Natural killer cell (primary cell): ENCODE results near the gene FLACC1. TPM values are rescaled to one million over a fixed set of nuclear protein-coding genes. Genes with fewer than 3 reads are reported as not detected.
A peak's percentile ranks its signal among the peaks of the same experiment; 100 is the strongest.
"Not testable (repeated sequence)": the region's sequence is repeated elsewhere in the genome, so short reads cannot be mapped to it uniquely, and the experiment has no call there.

Experiments
- ATAC-seq, 3 donors: fragments of 150-1000 bp in 2 of 3; fragments of 200-7000 bp in 1 of 3; cut with Tn5 transposase; 1 replicate in 1 of 3; 2 replicates in 2 of 3; pipeline ENCODE4 v1.10.0; 2021; ENCODE audit warnings: mild to moderate bottlenecking in 2 of 3, moderate library complexity in 2 of 3
- DNase-seq, 2 donors: peaks; one replicate each; pipeline versions ENCODE4 v3.0.0 to v3.0.0-alpha.2; 2013 to 2021; ENCODE audit warnings: mixed read lengths in 1 of 2
- H3K27ac ChIP-seq: one replicate; pipeline ENCODE4 v1.5.1; 2013; ENCODE audit warnings: mild to moderate bottlenecking, low read length
- H3K27me3 ChIP-seq: one replicate; pipeline ENCODE4 v1.6.1; 2013; ENCODE audit warnings: low read length; ENCODE audit not compliant: control insufficient read depth, insufficient read depth
- H3K36me3 ChIP-seq: one replicate; pipeline ENCODE4 v1.6.1; 2013; ENCODE audit warnings: low read length; ENCODE audit not compliant: control insufficient read depth, insufficient read depth
- H3K4me1 ChIP-seq: one replicate; pipeline ENCODE4 v1.6.1; 2013; ENCODE audit warnings: low read length; ENCODE audit not compliant: control insufficient read depth, insufficient read depth
- H3K4me3 ChIP-seq: one replicate; pipeline ENCODE4 v1.5.1; 2013; ENCODE audit warnings: low read length
- H3K9me3 ChIP-seq: one replicate; pipeline ENCODE4 v1.6.1; 2013; ENCODE audit warnings: low read length; ENCODE audit not compliant: control insufficient read depth, insufficient read depth
- H3K27ac Mint-ChIP-seq, 2 donors: one replicate each; pipeline ENCODE4 v1.8.0; 2022; ENCODE audit warnings: mild to moderate bottlenecking in 2 of 2, mixed read lengths in 2 of 2, moderate library complexity in 1 of 2
- H3K27me3 Mint-ChIP-seq, 2 donors: one replicate each; pipeline ENCODE4 v1.8.0; 2022; ENCODE audit warnings: low read depth in 2 of 2, mixed read lengths in 2 of 2
- H3K36me3 Mint-ChIP-seq: one replicate; pipeline ENCODE4 v1.8.0; 2022; ENCODE audit warnings: mixed read lengths
- H3K4me1 Mint-ChIP-seq, 2 donors: one replicate each; pipeline ENCODE4 v1.8.0; 2022; ENCODE audit warnings: mixed read lengths in 2 of 2
- H3K4me3 Mint-ChIP-seq: one replicate; pipeline ENCODE4 v1.8.0; 2022; ENCODE audit warnings: mild to moderate bottlenecking, moderate library complexity, mixed read lengths
- H3K9me3 Mint-ChIP-seq, 2 donors: one replicate each; pipeline ENCODE4 v1.8.0; 2022; ENCODE audit warnings: mixed read lengths in 2 of 2
- WGBS: methylation state at CpG from one replicate; pipeline ENCODE4 v1.1.7; 2013; ENCODE audit warnings: missing lambda C conversion rate; ENCODE audit not compliant: insufficient coverage; 5-methylcytosine and 5-hydroxymethylcytosine counted together
- intact Hi-C: fragments of 100-400 bp; cut with micrococcal nuclease; formaldehyde crosslinking; loops from one replicate; pipeline ENCODE4 v1.14.2; 2022
- total RNA-seq, 4 donors: library from RNA; stranded (reverse); fragments of 120-200 nt in 1 of 4; gene quantifications; one replicate each; pipeline versions ENCODE4 v1.2.3 to v1.2.4, GENCODE V29; 2013 to 2022
- TF ChIP-seq, protein P1 (sequence below): fragments of 200-600 bp; IDR thresholded peaks from one replicate; pipeline ENCODE4 v1.8.0; 2022; ENCODE audit warnings: antibody characterized with exemption

FLACC1 gene
- total RNA-seq, 3 donors from 2014 or later (not counting 1 experiment from before 2014, with no cell fraction given) = 5.2 to 7.0 (median 6.8) TPM

DNA sequence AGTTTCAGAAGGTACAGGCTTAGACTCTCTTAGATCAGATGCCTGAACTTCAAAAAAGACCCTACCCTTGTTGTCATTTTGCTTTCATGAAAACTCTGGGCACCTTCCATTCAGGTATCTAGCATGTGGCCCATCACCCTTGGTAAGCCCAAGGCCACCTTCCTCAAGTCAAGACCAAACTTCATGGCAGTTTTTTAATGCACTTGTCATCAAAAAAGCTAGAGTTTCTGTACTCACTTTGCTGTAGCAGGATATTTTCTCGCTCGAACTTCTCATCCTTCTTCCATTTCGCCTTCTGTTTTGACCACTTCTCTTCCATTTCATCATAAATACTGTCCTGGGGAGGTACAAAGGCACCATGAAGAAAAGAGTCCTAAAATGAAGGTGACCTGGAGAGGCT is 48.2 kb downstream of the FLACC1 start:
- intact Hi-C loops = no loop called here

DNA sequence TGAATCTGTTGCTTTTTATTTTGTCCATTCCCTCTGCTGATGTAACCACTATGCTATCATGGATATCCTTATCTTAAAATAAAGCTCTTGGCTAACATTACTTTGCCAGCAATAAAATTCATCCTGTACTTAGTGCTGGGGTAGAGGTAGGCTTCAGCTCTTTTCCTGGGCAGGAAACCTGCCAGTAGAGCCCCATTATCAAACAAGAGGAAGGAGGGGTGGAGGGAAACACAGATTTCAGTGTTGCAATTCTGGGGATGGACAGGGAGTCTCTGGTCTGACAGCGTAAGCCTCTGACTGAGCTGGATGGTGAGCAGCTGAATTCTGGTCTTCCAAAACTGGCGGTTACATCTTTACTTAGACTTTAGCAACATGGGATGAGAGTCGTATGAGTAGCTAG is 49.3 kb downstream of the FLACC1 start:
- H3K36me3 Mint-ChIP-seq = peaks cover 58% of the 10 kb centered on the region
- no peak overlapping the region for H3K4me3 Mint-ChIP-seq
- Histone ChIP-seq H3K4me3 (no peak overlapping the region), H3K27me3 (no peaks in the 10 kb centered on the region), H3K36me3 (no peaks in the 10 kb centered on the region), H3K27ac (no peak overlapping the region), H3K9me3 (peaks cover 7% of the 10 kb centered on the region), H3K4me1 (no peaks in the 10 kb centered on the region)
- ATAC-seq (no peak), DNase-seq (no peak)
- no peak overlapping the region for H3K27ac Mint-ChIP-seq
- 97% methylated on average over 3 of the region's 3 CpGs for WGBS
- H3K4me1 Mint-ChIP-seq = no peaks in the 10 kb centered on the region
- intact Hi-C loops = no loop called here
- no peaks in the 10 kb centered on the region for H3K27me3 Mint-ChIP-seq
- TF ChIP-seq, protein P1, sequence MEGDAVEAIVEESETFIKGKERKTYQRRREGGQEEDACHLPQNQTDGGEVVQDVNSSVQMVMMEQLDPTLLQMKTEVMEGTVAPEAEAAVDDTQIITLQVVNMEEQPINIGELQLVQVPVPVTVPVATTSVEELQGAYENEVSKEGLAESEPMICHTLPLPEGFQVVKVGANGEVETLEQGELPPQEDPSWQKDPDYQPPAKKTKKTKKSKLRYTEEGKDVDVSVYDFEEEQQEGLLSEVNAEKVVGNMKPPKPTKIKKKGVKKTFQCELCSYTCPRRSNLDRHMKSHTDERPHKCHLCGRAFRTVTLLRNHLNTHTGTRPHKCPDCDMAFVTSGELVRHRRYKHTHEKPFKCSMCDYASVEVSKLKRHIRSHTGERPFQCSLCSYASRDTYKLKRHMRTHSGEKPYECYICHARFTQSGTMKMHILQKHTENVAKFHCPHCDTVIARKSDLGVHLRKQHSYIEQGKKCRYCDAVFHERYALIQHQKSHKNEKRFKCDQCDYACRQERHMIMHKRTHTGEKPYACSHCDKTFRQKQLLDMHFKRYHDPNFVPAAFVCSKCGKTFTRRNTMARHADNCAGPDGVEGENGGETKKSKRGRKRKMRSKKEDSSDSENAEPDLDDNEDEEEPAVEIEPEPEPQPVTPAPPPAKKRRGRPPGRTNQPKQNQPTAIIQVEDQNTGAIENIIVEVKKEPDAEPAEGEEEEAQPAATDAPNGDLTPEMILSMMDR = no peak
- peaks cover under 1 to 1% of the 10 kb centered on the region in 2 donors for H3K9me3 Mint-ChIP-seq

More for the DNA sequence above, 48.2 kb downstream of the FLACC1 start:
- H3K27ac Mint-ChIP-seq = no peak overlapping the region
- H3K27me3 Mint-ChIP-seq = no peaks in the 10 kb centered on the region
- no peaks in the 10 kb centered on the region for H3K4me1 Mint-ChIP-seq
- peaks cover 53% of the 10 kb centered on the region for H3K36me3 Mint-ChIP-seq
- DNase-seq (no peak), ATAC-seq (no peak)
- Histone ChIP-seq H3K36me3 (no peaks in the 10 kb centered on the region), H3K4me3 (no peak overlapping the region), H3K9me3 (peaks cover 11% of the 10 kb centered on the region), H3K4me1 (no peaks in the 10 kb centered on the region), H3K27me3 (no peaks in the 10 kb centered on the region), H3K27ac (no peak overlapping the region)
- TF ChIP-seq, protein P1 = no peak
- 100% methylated on average over 3 of the region's 3 CpGs for whole genome bisulfite sequencing
- H3K4me3 Mint-ChIP-seq = no peak overlapping the region
- no peaks in the 10 kb centered on the region for H3K9me3 Mint-ChIP-seq

GRCh38 chr2:201299929-201300328 is 57.2 kb downstream of the FLACC1 start:
- H3K4me3 ChIP-seq, H3K27me3 ChIP-seq, H3K4me1 Mint-ChIP-seq, H3K4me1 ChIP-seq, H3K36me3 ChIP-seq, H3K27ac ChIP-seq, ATAC-seq, H3K27me3 Mint-ChIP-seq, H3K4me3 Mint-ChIP-seq, H3K27ac Mint-ChIP-seq, DNase-seq, intact Hi-C loops: not testable (repeated sequence)
- over 99% methylated on average over 11 of the region's 11 CpGs for WGBS
- peaks cover 13 to 24% of the 10 kb centered on the region in 2 donors for H3K9me3 Mint-ChIP-seq
- H3K9me3 ChIP-seq = peaks cover 12% of the 10 kb centered on the region
- peaks cover 22% of the 10 kb centered on the region for H3K36me3 Mint-ChIP-seq

- TF ChIP-seq, protein P1 = no peak
- peaks cover 13 to 25% of the 10 kb centered on the region in 2 donors for H3K9me3 Mint-ChIP-seq
- H3K36me3 ChIP-seq = no peaks in the 10 kb centered on the region
- ATAC-seq (no peak), DNase-seq (no peak)
- H3K27ac ChIP-seq = no peak overlapping the region
- H3K4me3 Mint-ChIP-seq = no peak overlapping the region
- H3K4me1 Mint-ChIP-seq = peaks cover 0 to 6% of the 10 kb centered on the region in 2 donors
- no peaks in the 10 kb centered on the region for H3K4me1 ChIP-seq
- peaks cover 21% of the 10 kb centered on the region for H3K36me3 Mint-ChIP-seq
- no peaks in the 10 kb centered on the region for H3K27me3 Mint-ChIP-seq
- intact Hi-C loops = no loop called here
- H3K4me3 ChIP-seq = no peak overlapping the region
- peaks cover 12% of the 10 kb centered on the region for H3K9me3 ChIP-seq
- H3K27ac Mint-ChIP-seq = peak overlapping the region in 1 of 2 donors; percentile 25
- H3K27me3 ChIP-seq = no peaks in the 10 kb centered on the region
- 62% methylated on average over 2 of the region's 3 CpGs for WGBS
Measured at GRCh38 chr2:201298462-201299052, 58.6 kb downstream of the FLACC1 start.

GRCh38 chr2:201290457-201291148 is 66.5 kb downstream of the FLACC1 start:
- intact Hi-C loops = not testable (repeated sequence)

More at GRCh38 chr2:201290457-201291148, 66.5 kb downstream of the FLACC1 start:
- Mint-ChIP-seq H3K4me1 (peaks cover 16 to 39% of the 10 kb centered on the region in 2 donors), H3K27ac (peak overlapping the region in 1 of 2 donors; percentile 77), H3K36me3 (peaks cover 55% of the 10 kb centered on the region)
- not testable (repeated sequence) for H3K4me1 ChIP-seq, H3K27ac ChIP-seq, ATAC-seq, H3K27me3 Mint-ChIP-seq, H3K4me3 ChIP-seq, H3K9me3 Mint-ChIP-seq, H3K9me3 ChIP-seq, H3K4me3 Mint-ChIP-seq, H3K27me3 ChIP-seq, DNase-seq
- H3K36me3 ChIP-seq = peaks cover 49% of the 10 kb centered on the region
- 98% methylated on average over 15 of the region's 15 CpGs for WGBS
